Vagina (tissue), 2 donors: ENCODE measurements around the gene TXNRD2. TPM values are rescaled to one million over a fixed set of nuclear protein-coding genes. Genes with fewer than 3 reads are reported as not detected.

ENCODE experiments used
- DNase-seq, 2 donors: peaks; one replicate each; pipeline ENCODE4 v3.0.0-alpha.2; 2017; ENCODE audit errors: extremely low spot score in 2 of 2
- H3K27ac ChIP-seq: fragments of 200-600 bp; sonication (generic); one replicate; pipeline ENCODE4 v1.5.1; 2019
- H3K27me3 ChIP-seq: fragments of 200-600 bp; sonication (generic); one replicate; pipeline ENCODE4 v1.5.1; 2019
- H3K36me3 ChIP-seq, 2 donors: fragments of 200-600 bp; sonication (generic); one replicate each; pipeline ENCODE4 v1.5.1; 2017 to 2019
- H3K4me1 ChIP-seq: fragments of 200-600 bp; sonication (generic); one replicate; pipeline ENCODE4 v1.5.1; 2019
- H3K4me3 ChIP-seq, 2 donors: fragments of 200-600 bp; sonication (generic); 1 replicate in 1 of 2; 2 replicates in 1 of 2; pipeline ENCODE4 v1.5.1; 2016 to 2019
- H3K9me3 ChIP-seq: fragments of 200-600 bp; sonication (generic); one replicate; pipeline ENCODE4 v1.5.1; 2019
- POLR2A ChIP-seq, 2 donors: fragments of 450-650 bp; IDR thresholded peaks; one replicate each; pipeline ENCODE4 v1.6.1; 2017; ENCODE audit warnings: antibody characterized with exemption in 2 of 2, mild to moderate bottlenecking in 2 of 2, moderate library complexity in 2 of 2
- POLR2AphosphoS5 ChIP-seq, 2 donors: sonication (generic); formaldehyde crosslinking; IDR thresholded peaks; one replicate each; pipeline ENCODE4 v1.9.0; 2017; ENCODE audit warnings: antibody characterized with exemption in 2 of 2, mild to moderate bottlenecking in 2 of 2, low read depth in 1 of 2; ENCODE audit not compliant: insufficient read depth in 1 of 2
- intact Hi-C: fragments of 100-400 bp; cut with DNase I; formaldehyde crosslinking; loops from one replicate; pipeline ENCODE4 v1.15.1; 2023
- total RNA-seq: library from RNA; depleted of rRNA; stranded (reverse); fragments of >200 nt; gene quantifications from one replicate; pipeline ENCODE4 v1.2.3, GENCODE V29; 2016
- TF ChIP-seq, protein P1 (sequence below), 3 experiments: fragments of 450-650 bp in 2 of 3; fragments of 200-600 bp in 1 of 3; sonication (generic) in 1 of 3; IDR thresholded peaks; one replicate each; pipeline ENCODE4 v1.5.1; 2017 to 2019; ENCODE audit warnings: antibody characterized with exemption in 3 of 3, mild to moderate bottlenecking in 2 of 3, moderate library complexity in 2 of 3

The TXNRD2 gene
- total RNA-seq, 1 donor from 2014 or later: 13.5 TPM

DNA sequence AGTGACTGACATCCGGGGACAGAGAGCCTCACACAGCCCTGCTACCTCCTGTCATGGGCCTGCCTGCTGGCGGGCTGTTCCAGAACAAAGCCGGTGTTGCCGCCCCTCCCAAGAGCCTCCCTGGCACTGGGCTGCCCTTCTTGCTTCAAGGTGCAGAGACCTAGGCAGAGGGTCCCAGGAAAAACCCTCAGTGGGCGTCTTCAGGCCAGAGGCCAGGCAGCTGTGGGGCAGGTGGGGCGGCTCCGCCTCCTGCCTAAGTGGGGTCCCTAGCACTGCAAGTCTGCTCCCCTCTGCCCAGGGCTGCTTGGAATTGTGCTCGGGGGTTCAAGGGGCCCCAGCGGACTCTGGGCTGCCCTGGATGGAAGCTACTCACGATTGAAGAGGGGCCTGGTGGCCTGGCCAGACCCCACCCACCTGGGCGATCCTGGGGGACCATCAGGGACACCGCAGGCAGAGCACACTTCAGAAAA is 66.5 kb downstream of the TXNRD2 start:
- H3K4me3 ChIP-seq: no peak overlapping the region
- no peaks in the 10 kb centered on the region for H3K36me3 ChIP-seq
- no peaks in the 10 kb centered on the region for H3K9me3 ChIP-seq
- TF ChIP-seq, protein P1, sequence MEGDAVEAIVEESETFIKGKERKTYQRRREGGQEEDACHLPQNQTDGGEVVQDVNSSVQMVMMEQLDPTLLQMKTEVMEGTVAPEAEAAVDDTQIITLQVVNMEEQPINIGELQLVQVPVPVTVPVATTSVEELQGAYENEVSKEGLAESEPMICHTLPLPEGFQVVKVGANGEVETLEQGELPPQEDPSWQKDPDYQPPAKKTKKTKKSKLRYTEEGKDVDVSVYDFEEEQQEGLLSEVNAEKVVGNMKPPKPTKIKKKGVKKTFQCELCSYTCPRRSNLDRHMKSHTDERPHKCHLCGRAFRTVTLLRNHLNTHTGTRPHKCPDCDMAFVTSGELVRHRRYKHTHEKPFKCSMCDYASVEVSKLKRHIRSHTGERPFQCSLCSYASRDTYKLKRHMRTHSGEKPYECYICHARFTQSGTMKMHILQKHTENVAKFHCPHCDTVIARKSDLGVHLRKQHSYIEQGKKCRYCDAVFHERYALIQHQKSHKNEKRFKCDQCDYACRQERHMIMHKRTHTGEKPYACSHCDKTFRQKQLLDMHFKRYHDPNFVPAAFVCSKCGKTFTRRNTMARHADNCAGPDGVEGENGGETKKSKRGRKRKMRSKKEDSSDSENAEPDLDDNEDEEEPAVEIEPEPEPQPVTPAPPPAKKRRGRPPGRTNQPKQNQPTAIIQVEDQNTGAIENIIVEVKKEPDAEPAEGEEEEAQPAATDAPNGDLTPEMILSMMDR (IDR thresholded peaks at IDR 0.05): no peak
- TF ChIP-seq POLR2AphosphoS5 (IDR thresholded peaks at IDR 0.05; ENCODE audit: insufficient read depth in 1 of 2, low read depth in 1 of 2) (no peak), POLR2A (IDR thresholded peaks at IDR 0.05) (no peak)
- intact Hi-C loops: no loop called here
- no peak for DNase-seq
- no peak overlapping the region for H3K27ac ChIP-seq
- no peaks in the 10 kb centered on the region for H3K27me3 ChIP-seq
- peaks cover 49% of the 10 kb centered on the region for H3K4me1 ChIP-seq

DNA sequence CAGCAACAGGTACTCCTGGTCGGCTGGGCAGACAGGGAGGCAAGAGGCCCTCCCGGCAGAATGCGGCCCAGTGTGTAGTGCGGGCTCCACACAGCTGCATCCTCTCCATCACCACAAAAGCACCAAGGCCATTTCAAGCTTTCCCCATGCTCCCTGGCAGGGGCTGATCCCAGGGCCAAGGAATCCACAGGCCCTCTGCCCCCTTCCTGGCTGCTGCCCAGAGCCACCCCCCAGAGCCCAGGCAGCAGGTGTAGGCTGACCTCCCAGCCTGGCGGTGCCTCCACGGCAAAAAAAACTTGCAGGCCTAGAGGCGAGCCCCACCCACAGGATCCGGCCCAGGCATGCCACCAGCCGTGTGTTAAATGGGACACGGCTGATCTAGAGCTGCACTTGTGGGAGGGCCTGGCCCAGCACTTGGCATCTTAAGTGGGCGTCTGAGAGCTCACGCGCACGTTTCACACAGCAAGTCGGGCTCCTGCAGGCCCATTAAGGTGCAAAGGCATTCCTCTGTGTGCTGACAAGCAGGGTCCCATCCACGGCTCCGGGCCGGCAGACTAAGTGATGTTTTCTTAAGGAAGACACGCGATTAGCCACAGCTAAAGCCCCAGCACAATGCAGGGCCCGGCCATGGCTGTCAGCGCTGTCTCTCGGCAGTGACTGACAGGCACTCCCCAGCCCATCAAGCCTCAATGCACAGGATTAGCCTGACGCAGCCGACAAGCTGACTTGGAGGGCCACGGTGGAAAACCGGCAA is 67.1 kb downstream of the TXNRD2 start:
- TF ChIP-seq POLR2AphosphoS5 (IDR thresholded peaks at IDR 0.05; ENCODE audit: insufficient read depth in 1 of 2, low read depth in 1 of 2) (peak in 1 of 2 donors; percentile 8), POLR2A (IDR thresholded peaks at IDR 0.05) (no peak)
- Histone ChIP-seq H3K4me3 (no peak overlapping the region), H3K27me3 (no peaks in the 10 kb centered on the region), H3K9me3 (no peaks in the 10 kb centered on the region), H3K4me1 (peaks cover 45% of the 10 kb centered on the region), H3K36me3 (no peaks in the 10 kb centered on the region), H3K27ac (no peak overlapping the region)
- no peak for DNase-seq
- intact Hi-C loops: no loop called here

DNA sequence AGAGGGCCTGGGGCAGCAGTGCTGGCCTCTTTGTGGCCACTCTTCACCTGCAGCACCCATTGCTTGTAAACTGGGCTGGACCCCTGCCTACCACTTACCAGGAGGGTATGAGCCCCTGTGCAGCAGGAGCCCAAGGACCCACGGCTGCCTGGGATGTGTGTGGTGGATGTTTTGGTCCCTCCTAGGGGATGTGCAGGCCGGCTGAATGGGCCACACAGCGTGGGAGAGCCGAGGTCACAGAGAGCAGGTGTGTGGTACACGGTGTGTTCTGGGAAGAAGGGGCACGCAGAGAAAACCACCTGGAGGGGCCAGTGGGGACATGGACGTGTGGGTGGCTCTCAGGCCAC is 67.7 kb downstream of the TXNRD2 start:
- Histone ChIP-seq H3K27ac (no peak overlapping the region), H3K4me1 (peaks cover 45% of the 10 kb centered on the region), H3K4me3 (no peak overlapping the region), H3K36me3 (no peaks in the 10 kb centered on the region), H3K9me3 (no peaks in the 10 kb centered on the region), H3K27me3 (no peaks in the 10 kb centered on the region)
- TF ChIP-seq, protein P1 (IDR thresholded peaks at IDR 0.05): no peak
- TF ChIP-seq POLR2A (IDR thresholded peaks at IDR 0.05) (no peak), POLR2AphosphoS5 (IDR thresholded peaks at IDR 0.05; ENCODE audit: insufficient read depth in 1 of 2, low read depth in 1 of 2) (no peak)
- intact Hi-C loops: no loop called here
- no peak for DNase-seq

DNA sequence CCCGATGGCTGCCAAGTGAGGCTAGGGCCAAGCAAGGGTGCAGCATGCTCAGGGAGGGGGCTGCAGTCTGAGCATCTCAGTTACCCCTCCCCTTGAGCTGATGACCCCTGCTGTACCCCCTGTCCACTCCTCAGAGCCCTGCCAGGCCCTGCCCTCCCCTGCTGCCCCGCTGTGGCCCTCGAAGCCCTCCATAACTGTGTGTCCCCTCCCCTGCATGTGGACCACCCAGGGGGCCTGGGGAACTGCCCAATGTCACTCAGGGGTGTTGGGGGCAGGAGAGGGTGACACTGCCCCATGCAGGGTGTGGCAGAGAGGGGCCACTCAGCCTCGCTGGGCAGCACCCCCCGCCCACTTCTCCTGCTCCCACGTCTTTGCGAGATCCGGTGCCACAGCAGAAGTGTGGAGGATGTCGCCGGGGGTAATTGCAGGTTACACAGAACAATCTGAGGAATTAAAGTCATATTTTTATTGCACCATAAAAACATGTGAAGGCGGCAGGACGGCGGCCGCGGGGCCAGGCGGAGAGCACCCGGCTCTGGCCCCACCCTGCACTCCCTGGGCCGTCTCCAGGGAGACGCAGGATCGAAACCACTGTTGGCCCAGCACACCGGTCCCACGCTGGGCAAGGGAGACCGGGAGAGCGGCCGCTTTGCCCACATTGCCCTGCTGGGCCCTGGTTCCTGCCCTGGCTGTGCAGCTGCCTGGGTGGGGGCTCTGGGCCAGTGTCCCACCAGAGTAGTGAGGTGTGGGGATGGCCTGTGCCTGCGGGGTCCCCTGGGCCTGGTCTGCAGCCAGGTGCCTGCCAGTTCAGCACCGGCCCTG is 68.3 kb downstream of the TXNRD2 start:
- H3K27ac ChIP-seq: no peak overlapping the region
- intact Hi-C loops: no loop called here
- H3K4me3 ChIP-seq: no peak overlapping the region
- TF ChIP-seq POLR2AphosphoS5 (IDR thresholded peaks at IDR 0.05; ENCODE audit: insufficient read depth in 1 of 2, low read depth in 1 of 2) (no peak), POLR2A (IDR thresholded peaks at IDR 0.05) (no peak)
- TF ChIP-seq, protein P1 (IDR thresholded peaks at IDR 0.05): no peak
- peaks cover 45% of the 10 kb centered on the region for H3K4me1 ChIP-seq
- no peaks in the 10 kb centered on the region for H3K9me3 ChIP-seq
- no peak for DNase-seq
- H3K36me3 ChIP-seq: no peaks in the 10 kb centered on the region
- H3K27me3 ChIP-seq: no peaks in the 10 kb centered on the region

DNA sequence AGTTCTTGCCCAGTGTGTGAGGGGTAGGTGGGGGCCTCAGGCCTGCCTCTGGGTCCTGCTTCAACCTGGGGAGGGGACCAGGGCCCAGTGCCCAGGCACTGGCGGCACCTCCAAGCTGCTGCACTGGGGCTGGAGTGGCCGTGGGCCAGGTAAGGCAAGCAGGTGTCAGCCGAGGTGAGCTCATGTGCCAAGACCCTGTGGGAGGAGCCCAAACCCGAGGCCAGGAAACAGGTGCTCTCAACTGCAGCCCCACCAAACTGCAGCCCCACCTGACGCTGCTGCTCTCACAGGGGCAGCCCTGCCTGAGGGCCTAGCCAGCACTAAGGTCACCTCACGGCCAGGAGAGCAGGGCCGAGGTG is 68.9 kb downstream of the TXNRD2 start:
- H3K27ac ChIP-seq: no peak overlapping the region
- no peaks in the 10 kb centered on the region for H3K27me3 ChIP-seq
- no peak for TF ChIP-seq POLR2AphosphoS5 (IDR thresholded peaks at IDR 0.05; ENCODE audit: insufficient read depth in 1 of 2, low read depth in 1 of 2)
- TF ChIP-seq, protein P1 (IDR thresholded peaks at IDR 0.05): no peak
- no peak for TF ChIP-seq POLR2A (IDR thresholded peaks at IDR 0.05)
- H3K4me1 ChIP-seq: peaks cover 45% of the 10 kb centered on the region
- no peak for DNase-seq
- intact Hi-C loops: no loop called here
- H3K4me3 ChIP-seq: no peak overlapping the region
- no peaks in the 10 kb centered on the region for H3K9me3 ChIP-seq
- no peaks in the 10 kb centered on the region for H3K36me3 ChIP-seq
